Measurements from ENCODE around the gene ZNF506.
"Not testable (repeated sequence)": the region's sequence is repeated elsewhere in the genome, so short reads cannot be mapped to it uniquely, and the experiment has no call there.

The ZNF506 gene

GRCh38 chr19:19777692-19778091 lies 43.9 kb downstream of the ZNF506 start:
- no peak for DNase-seq

DNA sequence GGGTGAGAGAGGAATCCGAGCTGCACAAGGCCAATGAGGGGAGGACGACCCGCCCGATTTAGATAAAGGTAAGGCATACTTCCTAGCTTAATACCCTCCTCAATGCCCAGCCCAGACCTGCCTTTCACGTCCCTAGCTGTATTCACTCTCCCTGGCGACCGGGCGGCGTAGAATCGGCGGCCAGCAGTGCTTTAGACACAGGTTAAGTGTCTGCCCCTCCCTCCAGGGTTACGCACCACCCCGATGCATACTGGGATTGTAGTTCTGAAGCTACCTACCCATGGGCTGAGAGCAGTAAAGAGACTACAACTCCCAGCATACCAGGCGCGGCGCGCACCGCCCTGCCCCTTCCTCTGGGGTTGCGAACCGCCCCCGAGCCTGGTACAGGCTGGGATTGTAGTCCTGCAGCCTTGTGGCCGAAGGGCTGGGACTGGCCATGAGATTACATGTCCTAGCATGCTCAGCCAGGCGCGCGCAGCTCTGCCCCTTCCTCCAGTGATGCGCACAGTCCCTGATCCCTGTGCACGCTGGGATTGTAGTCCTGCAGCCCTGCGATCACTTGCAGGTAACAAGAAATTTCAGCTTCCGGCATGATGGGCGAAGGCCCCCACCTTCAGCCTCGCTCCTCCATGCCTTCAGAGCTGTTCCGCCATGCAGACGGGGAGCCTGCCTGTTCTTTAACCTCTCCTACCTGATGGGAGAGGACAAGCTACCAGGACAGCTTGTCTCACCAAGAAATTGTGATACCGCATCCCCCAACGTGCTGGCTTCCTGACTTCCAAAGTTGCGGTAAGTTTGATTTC lies 45.1 kb downstream of the ZNF506 start:
- peak; percentile 97 for DNase-seq

GRCh38 chr19:19775891-19776205 lies 45.7 kb downstream of the ZNF506 start:
- no peak for DNase-seq

GRCh38 chr19:19774354-19775033 lies 47.1 kb downstream of the ZNF506 start:
- no peak for DNase-seq

GRCh38 chr19:19771963-19772362 lies 49.6 kb downstream of the ZNF506 start:
- DNase-seq, result not testable (repeated sequence)

- DNase-seq, result not testable (repeated sequence)
These were observed 51.6 kb downstream of the ZNF506 start for GRCh38 chr19:19769971-19770370.

DNA sequence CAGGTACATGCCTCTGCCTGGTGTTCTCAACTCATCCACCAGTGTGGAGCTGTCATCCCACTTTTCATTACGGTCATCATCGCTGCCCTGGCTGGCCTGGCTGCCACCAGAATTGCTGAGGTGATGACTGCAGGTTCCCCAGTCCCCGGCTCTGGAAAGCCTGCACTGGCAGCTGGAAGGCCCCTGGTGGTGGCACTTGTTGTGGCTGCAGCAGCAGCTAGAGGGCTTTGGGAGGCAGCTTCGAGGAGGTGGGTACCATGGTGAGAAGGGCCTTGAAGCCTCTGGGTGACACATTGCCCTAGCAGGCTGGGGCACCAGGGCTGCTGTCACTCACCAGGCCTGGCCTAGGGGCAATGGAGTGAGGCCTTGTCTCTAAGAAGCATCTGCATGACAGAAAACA lies 63.4 kb downstream of the ZNF506 start:
- DNase-seq, result no peak

- no peak for DNase-seq
These were observed 68.7 kb downstream of the ZNF506 start for GRCh38 chr19:19752760-19753403.

- no peak for DNase-seq
These were observed 69.7 kb downstream of the ZNF506 start for GRCh38 chr19:19751846-19752245.

GRCh38 chr19:19750842-19751790 lies 70.4 kb downstream of the ZNF506 start:
- DNase-seq, result no peak

GRCh38 chr19:19749908-19750841 lies 71.4 kb downstream of the ZNF506 start:
- no peak for DNase-seq

- DNase-seq, result no peak
These were observed 72.2 kb downstream of the ZNF506 start for GRCh38 chr19:19749117-19749907.

DNA sequence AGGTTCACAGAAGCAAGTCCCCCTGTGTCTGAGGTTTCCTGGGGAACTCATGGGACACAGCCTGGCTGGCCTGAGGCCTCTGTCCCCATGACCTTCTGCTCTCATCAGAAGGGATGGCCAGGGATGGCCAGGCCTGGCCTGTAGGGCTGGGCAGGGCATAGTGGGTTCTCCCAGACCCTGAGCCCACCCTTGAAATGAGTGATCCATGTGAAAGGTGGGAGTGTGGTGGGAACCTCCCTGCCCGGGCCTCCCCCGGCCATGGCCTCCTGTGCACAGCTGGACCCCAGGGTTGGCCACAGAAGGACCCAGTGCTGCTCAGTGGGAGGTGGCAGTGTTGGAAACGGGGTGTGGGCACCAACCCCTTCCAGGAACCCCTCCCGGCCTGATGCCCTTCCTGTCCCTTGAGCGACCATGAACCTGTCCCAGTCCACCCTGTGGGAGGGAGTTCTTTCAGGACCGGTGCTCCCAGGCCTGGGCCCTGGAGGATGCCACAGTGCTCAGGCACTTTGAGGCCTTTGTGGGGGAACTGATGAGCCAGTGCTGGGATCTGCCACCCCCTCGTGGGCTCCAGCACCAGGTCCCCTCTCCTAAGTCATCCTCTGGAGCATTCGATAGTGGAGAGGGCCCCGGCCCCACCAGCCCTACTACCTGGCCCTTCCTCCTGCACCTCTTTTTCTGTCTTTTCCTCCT lies 73.2 kb downstream of the ZNF506 start:
- DNase-seq, result no peak

DNA sequence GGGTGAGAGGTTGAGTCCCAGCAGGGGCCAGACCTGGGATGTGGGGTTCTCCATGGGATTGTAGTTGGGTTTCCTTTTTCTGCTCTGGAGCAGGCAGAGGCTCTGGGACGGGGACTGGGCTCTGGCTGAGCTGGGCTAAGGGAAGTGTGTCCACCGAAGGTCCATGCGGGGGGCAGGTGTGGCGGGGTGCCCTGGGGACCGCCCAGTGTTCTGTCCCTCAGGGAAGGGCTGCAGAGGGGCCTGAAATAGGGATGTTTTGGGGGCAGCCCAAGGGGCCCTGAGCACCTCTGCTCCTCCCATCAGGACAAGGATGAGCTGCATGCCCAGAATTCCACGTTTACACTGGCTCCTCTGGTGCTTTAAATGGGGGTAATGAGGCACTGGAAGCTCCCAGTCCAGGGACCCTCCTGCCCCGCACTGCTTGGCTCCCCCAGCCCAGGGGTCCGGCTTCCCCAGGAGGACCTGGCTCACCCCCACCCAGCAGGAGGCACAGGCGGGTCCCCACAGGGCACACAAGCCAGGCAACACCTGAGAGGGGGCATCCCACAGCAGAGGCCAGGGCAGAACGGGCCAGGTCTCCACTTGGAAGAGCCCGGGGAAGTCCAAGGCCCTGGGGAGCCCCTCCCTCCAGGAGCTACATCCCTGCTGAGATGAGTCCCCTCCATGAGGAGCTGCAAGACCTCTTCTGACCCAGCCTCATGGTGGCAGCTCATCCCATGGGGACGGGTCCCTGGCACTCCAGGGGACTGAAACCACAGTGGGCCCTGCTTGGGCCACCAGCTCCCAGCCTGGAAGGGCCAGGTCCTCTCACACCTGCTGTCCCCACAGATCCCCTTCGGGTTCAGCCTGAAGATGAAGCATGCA lies 74.0 kb downstream of the ZNF506 start:
- DNase-seq, result no peak

GRCh38 chr19:19746286-19747213 lies 75.0 kb downstream of the ZNF506 start:
- DNase-seq, result no peak

DNA sequence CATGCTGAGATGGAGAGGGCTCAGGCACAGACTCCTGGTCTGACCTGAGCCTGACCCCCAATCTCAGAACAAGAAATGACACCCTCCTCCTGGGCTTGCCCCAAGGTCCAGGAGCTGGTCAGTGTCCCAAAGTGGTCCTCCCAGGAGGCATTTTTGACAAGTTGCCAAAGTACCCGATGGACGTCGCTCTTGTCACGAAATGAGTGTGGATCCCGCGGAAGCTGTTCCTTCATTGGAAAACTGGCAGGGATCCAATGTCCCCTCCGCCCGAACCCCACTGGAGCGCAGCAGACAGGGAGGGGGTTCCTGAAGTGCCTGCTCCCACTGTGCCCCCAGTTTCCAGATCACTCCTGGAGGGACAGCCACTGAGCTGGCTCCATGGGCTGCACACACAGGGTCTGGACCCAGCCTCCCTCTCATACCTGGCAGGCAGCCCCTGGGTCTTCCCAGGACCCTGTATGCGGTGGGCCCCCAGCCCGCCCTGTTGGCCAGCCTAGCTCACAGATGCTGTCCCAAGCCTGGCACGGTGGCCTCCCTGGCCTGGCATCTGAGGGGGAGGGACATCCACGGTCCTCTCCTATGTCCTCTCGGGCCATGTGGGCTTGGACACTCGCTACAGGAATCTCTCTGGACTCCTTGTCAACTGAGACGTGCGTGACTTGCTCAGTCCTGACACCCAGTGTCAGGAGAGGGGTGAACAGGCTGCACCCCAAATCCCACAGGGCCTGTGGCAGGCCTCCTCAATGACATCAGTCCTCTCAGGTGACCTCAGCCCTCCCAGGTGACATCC lies 75.9 kb downstream of the ZNF506 start:
- no peak for DNase-seq

DNA sequence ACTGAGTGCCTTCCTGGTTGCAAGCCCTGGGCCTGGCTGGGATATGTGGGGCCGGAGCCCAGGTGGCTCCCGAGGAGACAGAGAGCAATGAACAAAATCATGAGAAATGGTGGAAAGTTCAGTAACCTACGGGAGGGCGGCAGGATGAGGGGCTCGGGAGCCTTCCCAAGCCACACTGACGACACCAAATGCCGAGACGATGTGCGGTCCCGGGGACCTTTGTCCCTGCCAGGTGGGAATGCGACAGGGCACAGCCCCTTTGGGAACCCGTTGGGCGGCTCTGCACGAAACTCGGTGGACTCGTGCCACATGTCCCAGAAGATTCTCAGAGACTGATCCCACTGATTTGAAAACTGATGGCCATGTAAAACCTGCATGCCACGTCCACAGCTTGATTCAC lies 76.9 kb downstream of the ZNF506 start:
- no peak for DNase-seq

All from activated CD4-positive, alpha-beta T cell treated with anti-CD3 and anti-CD28 coated beads, Interleukin-2, amount 50 U/mL, for 16 hours (primary cell).